CD14-positive monocyte (primary cell): ENCODE results near the gene TLNRD1. TPM values are rescaled to one million over a fixed set of nuclear protein-coding genes. Genes with fewer than 3 reads are reported as not detected.
A peak's percentile ranks its signal among the peaks of the same experiment; 100 is the strongest.

ENCODE experiments used
- DNase-seq, 3 donors: peaks; one replicate each; pipeline ENCODE4 v3.0.0-alpha.2; 2011 to 2022
- H2AFZ ChIP-seq: 2 replicates; pipeline ENCODE4 v1.6.0; 2012; ENCODE audit warnings: mild to moderate bottlenecking, low read depth, low read length, inconsistent platforms; ENCODE audit not compliant: insufficient read depth, poor library complexity, severe bottlenecking
- H3K27ac ChIP-seq, 2 donors: 1 replicate in 1 of 2; 2 replicates in 1 of 2; pipeline ENCODE4 v1.5.1; 2012 to 2013; ENCODE audit warnings: low read length in 2 of 2, control low read depth in 1 of 2, inconsistent platforms in 1 of 2, low read depth in 1 of 2, mild to moderate bottlenecking in 1 of 2
- H3K27me3 ChIP-seq, 2 donors: one replicate each; pipeline versions ENCODE4 v1.6.0 to v1.6.1; 2011 to 2013; ENCODE audit warnings: low read length in 2 of 2; ENCODE audit not compliant: control insufficient read depth in 2 of 2, insufficient read depth in 2 of 2
- H3K36me3 ChIP-seq, 2 donors: replicated peaks in 1 of 2; 1 replicate in 1 of 2; 2 replicates in 1 of 2; pipeline versions ENCODE4 v1.5.1 to v1.6.1; 2012 to 2013; ENCODE audit warnings: low read length in 2 of 2, control low read depth in 1 of 2, inconsistent platforms in 1 of 2, mild to moderate bottlenecking in 1 of 2; ENCODE audit not compliant: insufficient read depth in 2 of 2, control insufficient read depth in 1 of 2
- H3K4me1 ChIP-seq, 2 donors: 1 replicate in 1 of 2; 2 replicates in 1 of 2; pipeline versions ENCODE4 v1.5.1 to v1.6.1; 2012 to 2013; ENCODE audit warnings: low read length in 2 of 2, control low read depth in 1 of 2, inconsistent platforms in 1 of 2, mild to moderate bottlenecking in 1 of 2, moderate library complexity in 1 of 2; ENCODE audit not compliant: insufficient read depth in 2 of 2, control insufficient read depth in 1 of 2
- H3K4me2 ChIP-seq: replicated peaks from 2 replicates; pipeline ENCODE3; 2012; ENCODE audit warnings: low read length, moderate library complexity, mild to moderate bottlenecking; ENCODE audit not compliant: poor library complexity, severe bottlenecking; ENCODE audit errors: extremely low read depth
- H3K4me3 ChIP-seq, 3 experiments: fragments of 200-600 bp in 1 of 3; sonication (generic) in 1 of 3; replicated peaks in 1 of 3; 1 replicate in 2 of 3; 2 replicates in 1 of 3; pipeline ENCODE4 v1.5.1; 2011 to 2013; ENCODE audit warnings: low read length in 3 of 3, mild to moderate bottlenecking in 3 of 3, control low read depth in 2 of 3, low read depth in 2 of 3, inconsistent platforms in 1 of 3, moderate library complexity in 1 of 3
- H3K79me2 ChIP-seq: 2 replicates; pipeline ENCODE4 v1.6.0; 2012; ENCODE audit warnings: mild to moderate bottlenecking, control low read depth, inconsistent platforms, low read length, moderate library complexity; ENCODE audit not compliant: insufficient read depth
- H3K9ac ChIP-seq: 2 replicates; pipeline ENCODE4 v1.6.0; 2017; ENCODE audit warnings: low read length, mild to moderate bottlenecking; ENCODE audit not compliant: insufficient read depth, poor library complexity, severe bottlenecking
- H3K9me3 ChIP-seq, 2 donors: replicated peaks in 1 of 2; 1 replicate in 1 of 2; 2 replicates in 1 of 2; pipeline versions ENCODE4 v1.5.1 to v1.6.1; 2012 to 2013; ENCODE audit warnings: low read length in 2 of 2, control low read depth in 1 of 2; ENCODE audit not compliant: control insufficient read depth in 1 of 2, insufficient read depth in 1 of 2
- H4K20me1 ChIP-seq: 2 replicates; pipeline ENCODE4 v1.6.0; 2012; ENCODE audit warnings: mild to moderate bottlenecking, low read length, control low read depth, moderate library complexity; ENCODE audit not compliant: insufficient read depth
- H3K27ac Mint-ChIP-seq, 7 donors: one replicate each; pipeline ENCODE4 v1.8.0; 2020; ENCODE audit warnings: mild to moderate bottlenecking in 7 of 7, mixed read lengths in 7 of 7, moderate library complexity in 6 of 7, inconsistent platforms in 2 of 7
- H3K27me3 Mint-ChIP-seq, 3 donors: one replicate each; pipeline ENCODE4 v1.8.0; 2021 to 2022; ENCODE audit warnings: low read depth in 3 of 3, mild to moderate bottlenecking in 3 of 3, mixed read lengths in 3 of 3, moderate library complexity in 3 of 3, inconsistent platforms in 1 of 3
- H3K36me3 Mint-ChIP-seq, 2 donors: one replicate each; pipeline ENCODE4 v1.8.0; 2020; ENCODE audit warnings: mixed read lengths in 2 of 2, inconsistent platforms in 1 of 2, mild to moderate bottlenecking in 1 of 2
- H3K4me1 Mint-ChIP-seq: one replicate; pipeline ENCODE4 v1.8.0; 2020; ENCODE audit warnings: mild to moderate bottlenecking, mixed read lengths
- H3K4me3 Mint-ChIP-seq, 2 donors: one replicate each; pipeline ENCODE4 v1.8.0; 2020; ENCODE audit warnings: mild to moderate bottlenecking in 2 of 2, mixed read lengths in 2 of 2, moderate library complexity in 1 of 2
- H3K9me3 Mint-ChIP-seq, 7 donors: one replicate each; pipeline ENCODE4 v1.8.0; 2020 to 2022; ENCODE audit warnings: mixed read lengths in 7 of 7, mild to moderate bottlenecking in 6 of 7, moderate library complexity in 6 of 7, inconsistent platforms in 2 of 7
- CTCF ChIP-seq: fragments of 200-600 bp; IDR thresholded peaks from one replicate; pipeline ENCODE4 v1.8.0; 2022; ENCODE audit warnings: antibody characterized with exemption, mild to moderate bottlenecking
- WGBS: methylation state at CpG from one replicate; pipeline ENCODE4 v1.1.5; 2013; ENCODE audit warnings: missing lambda C conversion rate; ENCODE audit not compliant: insufficient coverage; 5-methylcytosine and 5-hydroxymethylcytosine counted together
- intact Hi-C, 2 donors: fragments of 100-400 bp; cut with micrococcal nuclease; formaldehyde crosslinking; loops; one replicate each; pipeline versions ENCODE4 v1.15.0 to v1.15.1; 2023
- polyA plus RNA-seq, 3 donors: library from polyadenylated mRNA; depleted of rRNA in 1 of 3; unstranded in 2 of 3; stranded (reverse) in 1 of 3; fragments of 300-500 nt in 2 of 3; fragments of >200 nt in 1 of 3; fragmentation: Illumina TruSeq in 2 of 3; gene quantifications; 1 replicate in 2 of 3; 2 replicates in 1 of 3; pipeline ENCODE4 v1.2.3, GENCODE V29; 2012 to 2021

The TLNRD1 gene
- polyA plus RNA-seq, 3 donors = 2.6 to 12.6 (median 3.4) TPM

- H3K27ac Mint-ChIP-seq = peak overlapping the region; percentile 90 to 97 (median 94)
- Histone ChIP-seq H3K36me3 (peaks cover 7 to 18% of the 10 kb centered on the region in 2 donors), H3K4me2 (peak overlapping the region; percentile 91), H3K27me3 (no peaks in the 10 kb centered on the region), H3K27ac (peak overlapping the region; percentile 91 to 93), H3K9me3 (peaks cover 0 to 1% of the 10 kb centered on the region in 2 donors), H3K4me1 (peaks cover 17 to 33% of the 10 kb centered on the region in 2 donors), H3K4me3 (peak overlapping the region; percentile 70 to 93 (median 92)), H2AFZ (peak overlapping the region; percentile 91), H3K9ac (peak overlapping the region; percentile 90), H3K79me2 (peaks cover 46% of the 10 kb centered on the region), H4K20me1 (peaks cover 44% of the 10 kb centered on the region)
- H3K9me3 Mint-ChIP-seq = peaks cover 0 to 6% (median under 1%) of the 10 kb centered on the region in 7 donors
- peaks cover 0 to 3% (median 0%) of the 10 kb centered on the region in 3 donors for H3K27me3 Mint-ChIP-seq
- no peak for TF ChIP-seq CTCF
- under 1% methylated on average over 110 of the region's 110 CpGs for WGBS
- peaks cover 36% of the 10 kb centered on the region for H3K4me1 Mint-ChIP-seq
- H3K4me3 Mint-ChIP-seq = peak overlapping the region; percentile 94 to 96
- H3K36me3 Mint-ChIP-seq = peaks cover 17 to 21% of the 10 kb centered on the region in 2 donors
- intact Hi-C loops = loop anchor here (2.0 to 10.0 kb wide), 4 partner anchors 21 to 293 kb away; no protein-coding TSS in a partner anchor
- peak; percentile 49 to 76 (median 71) for DNase-seq
These were observed 657 bp downstream of the TLNRD1 start for GRCh38 chr15:81001152-81002008.

DNA sequence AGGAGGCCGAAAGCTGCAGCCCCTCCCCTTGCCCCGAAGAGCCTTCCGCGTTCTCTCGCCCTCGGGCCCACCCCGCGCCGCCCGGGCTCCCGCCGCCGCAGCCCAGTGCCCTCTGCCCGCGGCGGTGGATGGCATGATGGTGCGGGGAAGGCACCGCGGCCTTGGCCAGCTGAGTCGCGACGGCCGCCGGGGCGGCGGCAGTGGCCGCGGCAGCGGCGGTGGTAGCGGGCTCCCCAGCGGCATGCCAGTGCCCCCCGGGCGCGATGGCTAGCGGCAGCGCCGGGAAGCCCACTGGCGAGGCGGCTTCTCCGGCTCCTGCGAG, 1.2 kb downstream of the TLNRD1 start:
- Mint-ChIP-seq H3K9me3 (peaks cover 0 to under 1% (median 0%) of the 10 kb centered on the region in 7 donors), H3K36me3 (peaks cover 17 to 22% of the 10 kb centered on the region in 2 donors), H3K4me3 (peak overlapping the region; percentile 77 to 83), H3K27ac (peak overlapping the region; percentile 77 to 91 (median 81)), H3K27me3 (peaks cover 0 to 3% (median 0%) of the 10 kb centered on the region in 3 donors), H3K4me1 (peaks cover 36% of the 10 kb centered on the region)
- intact Hi-C loops = loop anchor here (2.0 to 10.0 kb wide), 4 partner anchors 21 to 293 kb away; no protein-coding TSS in a partner anchor
- Histone ChIP-seq H3K79me2 (peaks cover 51% of the 10 kb centered on the region), H3K36me3 (peaks cover 7 to 18% of the 10 kb centered on the region in 2 donors), H3K27me3 (no peaks in the 10 kb centered on the region), H4K20me1 (peaks cover 47% of the 10 kb centered on the region), H2AFZ (peak overlapping the region; percentile 91), H3K4me2 (peak overlapping the region; percentile 91), H3K9me3 (no peaks in the 10 kb centered on the region), H3K4me1 (peaks cover 17 to 33% of the 10 kb centered on the region in 2 donors), H3K27ac (peak overlapping the region; percentile 91 to 93), H3K4me3 (peak overlapping the region; percentile 70 to 93 (median 92)), H3K9ac (peak overlapping the region; percentile 90)
- DNase-seq = no peak
- 12% methylated on average over 42 of the region's 42 CpGs for WGBS
- no peak for TF ChIP-seq CTCF
